ENCODE results near the gene AOAH.
A peak's percentile ranks its signal among the peaks of the same experiment; 100 is the strongest.
"Not testable (repeated sequence)": the region's sequence is repeated elsewhere in the genome, so short reads cannot be mapped to it uniquely, and the experiment has no call there.

AOAH gene

GRCh38 chr7:36736090-36736898 lies 12.0 kb upstream of the AOAH start:
- no peak for DNase-seq

- no peak for DNase-seq
These were observed 10.9 kb upstream of the AOAH start for GRCh38 chr7:36735172-36735571.

- DNase-seq = no peak
These were observed 10.4 kb upstream of the AOAH start for GRCh38 chr7:36734731-36735130.

GRCh38 chr7:36733411-36733810 lies 9.1 kb upstream of the AOAH start:
- DNase-seq = no peak

GRCh38 chr7:36732806-36733205 lies 8.5 kb upstream of the AOAH start:
- DNase-seq = no peak

- DNase-seq = no peak
These were observed 5.8 kb upstream of the AOAH start for GRCh38 chr7:36730046-36730445.

- no peak for DNase-seq
These were observed 3.8 kb upstream of the AOAH start for GRCh38 chr7:36728143-36728542.

- no peak for DNase-seq
These were observed 2.7 kb upstream of the AOAH start for GRCh38 chr7:36726806-36727503.

- no peak for DNase-seq
These were observed 2.0 kb upstream of the AOAH start for GRCh38 chr7:36726311-36726710.

GRCh38 chr7:36724996-36725395 lies 702 bp upstream of the AOAH start:
- no peak for DNase-seq

- DNase-seq = no peak
These were observed 1.0 kb downstream of the AOAH start for GRCh38 chr7:36723291-36723690.

GRCh38 chr7:36719083-36719632 lies 5.1 kb downstream of the AOAH start:
- peak; percentile 81 for DNase-seq

- no peak for DNase-seq
These were observed 6.7 kb downstream of the AOAH start for GRCh38 chr7:36717586-36717985.

- not testable (repeated sequence) for DNase-seq
These were observed 7.5 kb downstream of the AOAH start for GRCh38 chr7:36716802-36717201.

GRCh38 chr7:36712015-36712414 lies 12.3 kb downstream of the AOAH start:
- no peak for DNase-seq

- no peak for DNase-seq
These were observed 13.0 kb downstream of the AOAH start for GRCh38 chr7:36711256-36711655.

- no peak for DNase-seq
These were observed 14.0 kb downstream of the AOAH start for GRCh38 chr7:36710186-36710791.

GRCh38 chr7:36708767-36709166 lies 15.5 kb downstream of the AOAH start:
- DNase-seq = no peak

- no peak for DNase-seq
These were observed 16.4 kb downstream of the AOAH start for GRCh38 chr7:36707898-36708297.

GRCh38 chr7:36707465-36707864 lies 16.8 kb downstream of the AOAH start:
- no peak for DNase-seq

- DNase-seq = not testable (repeated sequence)
These were observed 20.4 kb downstream of the AOAH start for GRCh38 chr7:36703860-36704259.

- DNase-seq = no peak
These were observed 31.8 kb downstream of the AOAH start for GRCh38 chr7:36692456-36692855.

- no peak for DNase-seq
These were observed 32.3 kb downstream of the AOAH start for GRCh38 chr7:36691983-36692382.
